HG03064 (cell line): ENCODE results near the gene TENM4.
"Not testable (repeated sequence)": the region's sequence is repeated elsewhere in the genome, so short reads cannot be mapped to it uniquely, and the experiment has no call there.

Experiments
- ATAC-seq: cut with Tn5 transposase; IDR thresholded peaks from one replicate; pipeline ENCODE4 v1.9.1; 2021; ENCODE audit warnings: low read depth; ENCODE audit not compliant: unreplicated experiment

TENM4 gene

DNA sequence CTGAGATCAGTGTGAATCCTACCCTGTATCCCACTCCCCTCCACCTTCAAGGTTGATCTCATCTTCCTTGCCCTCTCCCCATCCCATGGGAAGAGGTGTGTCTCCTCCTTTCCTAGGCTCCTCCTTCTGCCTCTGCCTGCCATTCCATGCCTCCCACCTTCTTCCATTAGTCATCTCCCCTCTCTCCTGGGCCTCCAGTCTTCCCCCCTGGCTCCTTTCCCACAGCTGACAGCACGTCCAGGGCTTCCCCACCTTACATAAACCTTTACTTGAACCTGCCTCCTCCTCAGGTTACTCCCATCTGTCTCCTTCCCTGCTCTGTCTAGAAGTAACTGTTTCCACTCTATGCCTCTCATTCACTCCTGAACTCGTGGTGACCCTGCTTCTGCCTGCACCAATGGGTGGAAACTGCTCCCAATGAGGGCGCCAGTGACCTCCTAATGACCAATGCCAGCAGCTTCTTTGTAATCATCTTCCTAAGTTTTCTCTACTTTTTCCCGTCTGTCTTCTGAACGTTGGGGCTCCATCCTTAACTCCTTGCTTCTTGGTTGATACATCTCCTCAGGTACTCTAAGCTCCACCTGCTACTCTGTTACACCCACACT is 599.3 kb downstream of the TENM4 start:
- ATAC-seq = no peak

DNA sequence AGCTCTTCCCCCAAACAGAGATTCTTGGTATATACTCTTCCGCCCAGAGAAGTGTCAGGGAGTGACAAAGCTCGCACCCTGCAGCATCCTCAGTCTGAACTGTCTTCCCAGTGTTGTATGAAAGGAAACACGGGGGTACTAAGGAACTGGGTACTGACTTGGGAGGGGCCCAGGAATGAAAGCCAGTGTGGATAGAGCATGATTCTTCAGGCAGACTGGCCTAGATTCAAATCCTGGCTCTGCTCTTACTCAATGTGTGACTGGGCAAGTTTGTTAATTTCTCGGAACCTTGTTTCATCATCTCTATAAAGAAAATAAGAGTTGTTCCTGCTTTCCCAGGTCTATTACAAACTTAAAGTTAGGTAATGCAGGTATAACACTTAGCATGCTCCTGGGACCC is 600.2 kb downstream of the TENM4 start:
- ATAC-seq = no peak

GRCh38 chr11:78840200-78840599 is 600.6 kb downstream of the TENM4 start:
- no peak for ATAC-seq

DNA sequence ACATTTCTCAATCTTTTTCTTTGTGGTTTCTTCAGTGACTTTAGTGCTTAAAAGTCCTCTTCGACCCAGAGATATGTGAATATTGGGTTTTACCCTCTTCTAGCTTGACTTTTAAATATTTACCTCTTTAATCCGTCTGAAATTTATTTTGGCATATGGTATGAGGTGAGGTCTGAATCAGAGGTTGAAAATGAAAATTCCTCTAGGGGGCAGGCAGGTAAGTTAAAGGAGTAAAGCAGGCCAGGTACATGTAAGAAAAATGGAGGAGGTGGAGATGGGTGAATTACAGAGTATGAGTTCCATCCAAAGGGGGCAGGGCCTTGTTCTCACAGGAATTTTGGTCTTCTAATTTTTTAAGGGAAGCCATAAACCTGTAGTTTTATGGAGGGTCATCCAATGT is 602.4 kb downstream of the TENM4 start:
- ATAC-seq = no peak

GRCh38 chr11:78835646-78836045 is 605.2 kb downstream of the TENM4 start:
- ATAC-seq = no peak

DNA sequence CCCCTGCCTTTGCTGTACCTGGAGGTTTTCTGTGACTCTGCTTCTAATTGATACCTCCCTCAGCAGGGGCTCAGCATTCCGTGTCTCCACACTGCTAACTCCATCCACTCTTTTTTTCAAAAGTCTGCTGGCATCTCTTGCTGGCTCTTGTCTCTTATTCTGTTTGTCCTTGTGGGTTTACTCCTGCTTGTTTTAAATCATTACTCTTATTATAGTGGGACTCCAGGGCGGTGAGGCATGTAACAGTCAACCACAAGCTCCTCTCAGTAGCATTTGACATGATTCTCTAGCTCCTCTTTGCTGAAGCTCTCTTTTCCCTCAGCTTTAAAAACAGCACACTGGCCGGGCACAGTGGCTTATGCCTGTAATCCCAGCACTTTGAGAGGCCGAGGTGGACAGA is 605.9 kb downstream of the TENM4 start:
- ATAC-seq = no peak

- no peak for ATAC-seq
Measured at GRCh38 chr11:78833237-78833636, 607.6 kb downstream of the TENM4 start.

- ATAC-seq = no peak
Measured at GRCh38 chr11:78832226-78832947, 608.4 kb downstream of the TENM4 start.

DNA sequence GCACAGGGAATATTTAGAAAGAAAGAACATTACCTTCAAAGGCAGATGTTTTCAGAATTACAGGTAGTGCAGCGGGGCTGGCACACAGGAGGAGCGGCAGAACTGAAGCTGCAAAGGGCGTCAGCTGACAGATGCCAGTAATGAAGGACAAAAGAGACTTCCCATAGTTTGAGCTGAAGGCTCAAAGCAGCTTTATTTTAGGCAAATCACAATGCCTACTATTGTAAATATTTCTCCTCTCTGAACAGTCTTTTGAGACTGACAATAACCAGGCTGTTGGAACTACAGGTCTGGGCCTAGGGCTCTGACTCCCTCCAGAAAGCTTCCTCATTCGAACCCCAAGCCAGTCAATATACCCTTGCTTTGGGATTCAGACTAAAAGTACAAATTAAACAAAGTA is 609.3 kb downstream of the TENM4 start:
- no peak for ATAC-seq

GRCh38 chr11:78830277-78830819 is 610.5 kb downstream of the TENM4 start:
- no peak for ATAC-seq

GRCh38 chr11:78829146-78829545 is 611.7 kb downstream of the TENM4 start:
- no peak for ATAC-seq

DNA sequence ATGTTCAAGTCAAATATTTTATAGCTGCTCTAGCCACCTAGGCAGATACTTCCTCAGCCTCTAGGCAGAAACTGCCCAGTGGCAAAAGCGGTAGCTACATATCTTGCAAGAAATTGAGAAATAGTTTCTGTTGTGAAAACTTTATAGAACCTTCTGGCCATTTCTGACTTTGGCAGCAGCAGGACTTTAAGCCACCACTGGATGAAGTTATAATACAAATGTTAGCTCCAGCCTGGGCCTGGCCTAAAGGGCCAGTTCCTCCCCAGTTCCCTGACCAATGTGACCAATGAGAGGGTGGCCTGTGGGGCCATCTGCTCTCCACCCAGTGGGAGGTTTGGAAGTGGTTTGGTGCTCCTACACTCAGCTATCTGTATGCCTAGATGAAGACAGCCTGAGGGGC is 612.2 kb downstream of the TENM4 start:
- no peak for ATAC-seq

- not testable (repeated sequence) for ATAC-seq
Measured at GRCh38 chr11:78827291-78827690, 613.5 kb downstream of the TENM4 start.

DNA sequence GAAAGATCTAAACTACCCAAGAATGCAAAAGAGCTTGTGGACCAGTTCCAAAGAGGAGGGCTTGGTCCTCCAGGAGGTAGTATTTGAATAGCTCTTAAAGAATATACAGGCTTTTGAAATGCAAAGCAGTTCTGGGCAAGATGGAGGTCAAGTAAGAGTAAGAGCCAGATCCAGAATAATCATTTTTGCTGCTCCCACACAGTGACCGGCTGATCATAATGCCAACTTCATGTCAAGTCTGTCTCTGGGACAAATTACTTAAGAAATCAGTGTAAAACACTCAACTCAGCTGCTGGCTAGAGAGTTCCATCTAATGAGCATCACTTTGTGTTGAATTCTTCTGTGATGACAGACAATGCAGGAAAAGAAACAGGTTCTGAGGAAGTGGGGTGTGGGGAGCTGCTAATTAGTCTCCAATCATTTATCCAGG is 615.2 kb downstream of the TENM4 start:
- no peak for ATAC-seq

- ATAC-seq = no peak
Measured at GRCh38 chr11:78823588-78823987, 617.2 kb downstream of the TENM4 start.

GRCh38 chr11:78822931-78823423 is 617.9 kb downstream of the TENM4 start:
- ATAC-seq = no peak

GRCh38 chr11:78821371-78822306 is 619.2 kb downstream of the TENM4 start:
- ATAC-seq = no peak

DNA sequence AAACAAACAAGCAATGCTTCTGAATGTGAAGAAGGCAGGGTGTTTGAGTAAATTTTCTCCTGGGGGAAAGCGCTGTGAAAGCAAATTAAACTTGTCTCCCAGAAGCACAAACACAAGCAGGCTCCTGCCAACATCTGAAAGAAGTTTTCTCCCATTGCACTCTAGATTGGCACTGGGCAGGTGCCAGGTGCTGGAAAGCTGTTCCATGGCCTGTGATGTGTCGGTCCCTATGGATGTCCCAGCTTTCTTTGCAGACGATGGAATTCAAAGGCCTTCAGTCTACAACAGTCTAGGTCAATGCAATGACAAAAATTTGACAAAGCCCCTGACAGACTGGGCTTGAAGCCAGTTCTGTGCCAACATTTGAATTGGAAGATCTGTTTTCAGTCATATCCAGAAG is 620.1 kb downstream of the TENM4 start:
- ATAC-seq = no peak

DNA sequence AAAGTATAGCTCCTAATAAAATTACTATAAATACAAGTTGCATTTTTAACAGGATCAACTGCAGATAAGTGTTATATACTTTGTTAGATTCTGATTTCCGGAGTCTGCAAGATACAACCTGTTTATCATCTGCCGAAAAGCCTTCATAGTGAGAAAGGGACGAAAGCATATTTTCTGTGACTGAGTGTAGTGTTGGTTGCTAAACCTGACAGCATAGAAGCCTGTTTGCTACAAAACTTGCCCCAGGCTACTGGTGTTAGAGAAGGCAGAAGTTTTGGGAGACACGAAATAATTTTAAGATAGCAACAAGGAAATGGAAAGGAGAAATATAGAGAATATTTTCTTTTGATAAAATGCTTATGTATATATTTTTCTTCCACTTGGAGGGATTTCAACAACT is 622.6 kb downstream of the TENM4 start:
- ATAC-seq = no peak

DNA sequence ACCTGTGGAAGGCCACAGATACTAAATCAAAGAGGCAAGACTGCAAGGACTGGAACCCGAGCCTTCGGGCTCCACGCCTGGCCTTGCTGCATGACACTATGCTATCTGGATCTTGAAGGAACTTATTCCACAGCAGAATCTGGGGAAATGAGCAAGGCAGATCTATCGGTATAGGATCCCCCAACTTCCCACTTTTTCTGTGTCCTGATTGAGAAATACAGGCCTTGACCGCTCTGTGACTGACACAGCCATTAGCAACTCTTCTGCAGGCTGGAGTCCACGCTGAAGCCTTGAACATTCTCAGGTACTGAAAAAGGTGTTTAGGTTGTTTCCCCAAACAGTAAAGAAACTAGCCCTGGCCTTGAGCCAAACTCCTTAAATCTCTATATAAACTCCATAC is 625.0 kb downstream of the TENM4 start:
- ATAC-seq = no peak
